Pancreas (tissue), 10 donors: Measurements from ENCODE around the gene EMILIN3. TPM values are rescaled to one million over a fixed set of nuclear protein-coding genes. Genes with fewer than 3 reads are reported as not detected.

ENCODE experiments used
- ATAC-seq, 4 donors: fragments of 200-7000 bp; cut with Tn5 transposase; one replicate each; pipeline versions ENCODE4 v1.8.0 to v1.9.1; 2020; ENCODE audit warnings: mild to moderate bottlenecking in 4 of 4, moderate library complexity in 4 of 4
- DNase-seq, 6 donors: peaks; one replicate each; pipeline ENCODE4 v3.0.0-alpha.2; 2020
- FAIRE-seq: peaks from 2 replicates; lab custom pipeline; 2012; peaks lifted over from hg19 to GRCh38; lab: Jason Lieb, UNC
- H3K27ac ChIP-seq, 4 donors: fragments of 200-600 bp; sonication (generic); 1 replicate in 3 of 4; 2 replicates in 1 of 4; pipeline versions ENCODE4 v1.5.0 to v1.8.0; 2020
- H3K27me3 ChIP-seq, 4 donors: fragments of 200-600 bp; one replicate each; pipeline ENCODE4 v1.8.0; 2021
- H3K36me3 ChIP-seq, 3 donors: fragments of 200-600 bp; sonication (generic) in 1 of 3; one replicate each; pipeline versions ENCODE4 v1.5.0 to v1.8.0; 2020 to 2021
- H3K4me1 ChIP-seq, 3 donors: fragments of 200-600 bp; one replicate each; pipeline ENCODE4 v1.8.0; 2021
- H3K4me3 ChIP-seq, 4 donors: fragments of 200-600 bp; sonication (generic) in 2 of 4; one replicate each; pipeline versions ENCODE4 v1.5.0 to v1.8.0; 2020 to 2021
- H3K9me3 ChIP-seq, 4 donors: fragments of 200-600 bp; one replicate each; pipeline ENCODE4 v1.8.0; 2021
- CTCF ChIP-seq, 4 donors: fragments of 200-600 bp; sonication (generic) in 3 of 4; IDR thresholded peaks; one replicate each; pipeline versions ENCODE4 v1.5.0 to v1.8.0; 2021; ENCODE audit warnings: antibody characterized with exemption in 4 of 4
- WGBS, 2 donors: extraction: QIAGEN DNeasy Blood & Tissue Kit; methylation state at CpG; one replicate each; pipeline ENCODE4 v1.1.7; 2013; 5-methylcytosine and 5-hydroxymethylcytosine counted together
- intact Hi-C, 3 donors: fragments of 100-400 bp; cut with DNase I; formaldehyde crosslinking; loops; one replicate each; pipeline versions ENCODE4 v1.11.1 to v1.14.2; 2022
- polyA plus RNA-seq, 2 donors: library from polyadenylated mRNA; stranded (reverse); fragments of 200-250 nt; gene quantifications; one replicate each; pipeline ENCODE4 v1.2.3, GENCODE V29; 2013
- total RNA-seq, 6 donors: library from RNA; stranded (reverse); fragmentation: NEBNext Ultra II Directional in 4 of 6; extraction: Animal tissue kit (Norgen Biotek cat#: 25700) in 4 of 6; gene quantifications; one replicate each; pipeline versions ENCODE4 v1.2.1 to v1.2.4, GENCODE V29; 2021 to 2023
- donor health status: healthy with polysubstance abuse.
- donor health status: DM: no; HTN: no; CAD: no; lungs with moderate emphysema.
- donor health status: DM: no; HTN: no; CAD: no.
- donor health status: control.
- donor health status: control.
- donor health status: Bipolar disorder and iron deficiency.
- donor health status: DM: yes; HTN: yes; CAD: no.
- donor health status: DM: no; HTN: no; CAD: no.
- donor health status: DM: no; HTN: no; CAD: no.
- donor health status: DM: yes; HTN: yes; CAD: no.

Gene EMILIN3
- total and polyA plus RNA-seq, 8 donors: 0.04 to 0.33 (median 0.06) TPM; not detected in 3

DNA sequence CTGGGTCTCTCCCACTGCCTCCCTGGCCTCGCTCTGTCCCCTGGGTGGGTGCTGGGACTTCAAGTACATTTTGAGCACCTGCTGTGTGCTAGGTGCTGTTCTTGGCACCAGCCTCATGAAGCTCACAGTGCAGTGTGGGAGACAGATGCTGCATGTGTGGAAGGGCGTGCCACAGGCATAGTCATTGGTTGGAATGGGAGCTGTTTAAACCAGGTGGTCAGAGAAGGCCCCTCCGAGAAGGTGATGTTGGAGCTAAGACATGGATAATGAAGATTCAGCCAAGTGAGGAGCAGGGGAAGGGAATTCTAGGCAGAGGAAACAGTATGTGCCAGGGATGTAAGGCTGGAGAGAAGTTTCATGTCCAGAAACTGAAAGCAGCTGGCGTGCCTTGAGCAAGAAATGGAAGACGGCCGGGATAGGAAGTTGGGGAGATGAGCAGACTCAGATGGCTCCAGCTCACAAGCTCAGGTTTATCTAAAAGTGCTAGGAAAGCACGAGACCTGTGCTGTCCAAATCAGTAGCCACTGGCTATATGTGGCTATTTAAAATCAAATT lies 16.1 kb downstream of the EMILIN3 start:
- ATAC-seq: no peak
- no peak overlapping the region for H3K27ac ChIP-seq
- H3K4me3 ChIP-seq: no peak overlapping the region
- H3K36me3 ChIP-seq: peaks cover 0 to 13% (median 0%) of the 10 kb centered on the region in 3 donors
- FAIRE-seq: no peak
- DNase-seq: no peak
- H3K9me3 ChIP-seq: no peaks in the 10 kb centered on the region
- WGBS, 2 donors: 94 to 95% methylated on average over 7 of the region's 7 CpGs
- H3K4me1 ChIP-seq: peaks cover 0 to 3% (median 0%) of the 10 kb centered on the region in 3 donors
- no peaks in the 10 kb centered on the region for H3K27me3 ChIP-seq
- intact Hi-C loops: no loop called here
- TF ChIP-seq CTCF (IDR thresholded peaks at IDR 0.05): no peak

DNA sequence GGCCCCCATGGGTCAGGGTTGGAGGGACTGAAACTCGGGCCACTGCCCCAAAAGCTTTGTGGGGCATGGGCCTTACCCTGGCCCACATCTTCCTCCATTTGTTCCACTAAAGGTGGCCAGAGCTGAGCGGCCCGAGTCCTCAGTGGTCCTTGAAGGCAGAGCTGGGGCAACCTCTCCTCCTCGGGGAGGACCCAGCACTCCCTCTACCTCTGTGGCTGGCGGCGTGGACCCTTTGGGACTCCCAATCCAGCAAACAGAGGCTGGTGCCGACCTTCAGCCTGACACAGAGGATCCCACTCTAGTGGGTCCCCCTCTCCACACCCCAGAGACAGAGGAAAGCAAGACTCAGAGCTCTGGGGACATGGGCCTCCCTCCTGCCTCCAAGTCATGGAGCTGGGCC lies 16.7 kb downstream of the EMILIN3 start:
- FAIRE-seq (no peak), DNase-seq (no peak), ATAC-seq (no peak)
- Histone ChIP-seq H3K27ac (no peak overlapping the region), H3K9me3 (no peaks in the 10 kb centered on the region), H3K36me3 (peaks cover 0 to 13% (median 0%) of the 10 kb centered on the region in 3 donors), H3K4me3 (no peak overlapping the region), H3K27me3 (no peaks in the 10 kb centered on the region), H3K4me1 (peaks cover 0 to 3% (median 0%) of the 10 kb centered on the region in 3 donors)
- 87% methylated on average over 7 of the region's 7 CpGs for WGBS, 2 donors
- TF ChIP-seq CTCF (IDR thresholded peaks at IDR 0.05): no peak
- intact Hi-C loops: loop anchor here in 1 of 3 donors (10.0 kb wide), 1 partner anchor 375 kb away; no protein-coding TSS in a partner anchor

DNA sequence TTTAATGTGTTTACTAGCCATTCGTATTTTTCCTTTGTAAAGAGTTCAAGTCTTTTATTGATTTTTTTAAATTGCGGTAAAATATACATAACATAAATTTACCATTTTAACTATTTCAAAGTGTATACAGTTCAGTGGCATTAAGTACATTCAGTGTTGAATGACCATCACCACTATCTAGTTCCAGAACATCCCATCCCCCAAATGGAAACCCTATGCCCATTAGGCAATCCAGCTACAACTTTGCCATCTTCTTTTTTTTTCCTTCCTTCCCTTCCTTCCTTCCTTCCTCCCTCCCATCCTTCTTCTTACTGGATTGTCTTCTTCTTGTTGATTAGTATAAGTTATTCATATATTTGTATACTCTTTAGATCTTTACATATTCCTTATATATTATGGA lies 17.4 kb downstream of the EMILIN3 start:
- peaks cover 0 to 3% (median 0%) of the 10 kb centered on the region in 3 donors for H3K4me1 ChIP-seq
- DNase-seq (no peak), ATAC-seq (no peak), FAIRE-seq (no peak)
- H3K4me3 ChIP-seq: no peak overlapping the region
- no peak for TF ChIP-seq CTCF (IDR thresholded peaks at IDR 0.05)
- intact Hi-C loops: loop anchor here in 1 of 3 donors (10.0 kb wide), 1 partner anchor 374 kb away; no protein-coding TSS in a partner anchor
- H3K36me3 ChIP-seq: peaks cover 0 to 13% (median 0%) of the 10 kb centered on the region in 3 donors
- no peak overlapping the region for H3K27ac ChIP-seq
- H3K9me3 ChIP-seq: no peaks in the 10 kb centered on the region
- WGBS, 2 donors: 71 to 74% methylated on average over 2 of the region's 2 CpGs
- no peaks in the 10 kb centered on the region for H3K27me3 ChIP-seq

GRCh38 chr20:41348430-41349172 lies 18.0 kb downstream of the EMILIN3 start:
- Histone ChIP-seq H3K4me1 (peaks cover 0 to 3% (median 0%) of the 10 kb centered on the region in 3 donors), H3K4me3 (no peak overlapping the region), H3K36me3 (peaks cover 0 to 13% (median 0%) of the 10 kb centered on the region in 3 donors), H3K27me3 (no peaks in the 10 kb centered on the region), H3K9me3 (no peaks in the 10 kb centered on the region), H3K27ac (no peak overlapping the region)
- intact Hi-C loops: loop anchor here in 1 of 3 donors (10.0 kb wide), 1 partner anchor 374 kb away; no protein-coding TSS in a partner anchor
- ATAC-seq: no peak
- TF ChIP-seq CTCF (IDR thresholded peaks at IDR 0.05): no peak
- WGBS, 2 donors: 93% methylated on average over 13 of the region's 13 CpGs
- FAIRE-seq: no peak
- DNase-seq: no peak
